ENCODE results near the gene AMOT.

Gene AMOT

GRCh38 chrX:112768563-112768962 is 72.1 kb downstream of the AMOT start:
- WGBS, 2 experiments (ENCODE audit: insufficient coverage in 2 of 2): 100% methylated on average over 1 of the region's 2 CpGs; no CpG with 5 or more reads in 1 of the 2 experiments
- Histone ChIP-seq H3K4me1 (ENCODE audit: control insufficient read depth, insufficient read depth, low read length, poor library complexity, severe bottlenecking) (no peaks in the 10 kb centered on the region), H3K36me3 (ENCODE audit: control insufficient read depth, insufficient read depth, low read length) (no peaks in the 10 kb centered on the region), H3K4me3 (ENCODE audit: extremely low read depth, insufficient read depth, low read length, poor library complexity, severe bottlenecking) (no peak overlapping the region), H3K27ac (ENCODE audit: low read depth, low read length, severe bottlenecking) (no peak overlapping the region), H3K9me3 (ENCODE audit: control insufficient read depth, low read length) (no peaks in the 10 kb centered on the region)

DNA sequence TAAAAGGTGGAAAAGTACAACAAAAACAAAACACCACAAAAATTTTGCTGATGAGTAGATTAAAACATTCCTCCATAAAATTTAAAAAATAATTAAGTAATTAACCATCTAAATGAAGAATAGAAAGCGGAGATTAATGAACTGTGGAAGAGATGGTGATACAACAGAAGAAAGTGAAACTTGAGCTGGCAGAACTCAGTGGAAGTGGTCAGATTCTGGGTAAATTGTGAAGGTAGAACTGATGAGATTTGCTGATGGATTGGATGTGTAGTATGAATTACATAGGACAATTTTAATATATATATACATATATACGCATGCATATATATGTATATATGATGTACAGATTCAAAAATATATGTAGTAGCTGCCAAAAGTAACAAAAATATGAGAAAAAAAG is 73.9 kb downstream of the AMOT start:
- WGBS, 2 experiments (ENCODE audit: insufficient coverage in 2 of 2): no CpG with 5 or more reads among the region's 2 CpGs
- no peak overlapping the region for H3K27ac ChIP-seq (ENCODE audit: low read depth, low read length, severe bottlenecking)
- no peaks in the 10 kb centered on the region for H3K36me3 ChIP-seq (ENCODE audit: control insufficient read depth, insufficient read depth, low read length)

DNA sequence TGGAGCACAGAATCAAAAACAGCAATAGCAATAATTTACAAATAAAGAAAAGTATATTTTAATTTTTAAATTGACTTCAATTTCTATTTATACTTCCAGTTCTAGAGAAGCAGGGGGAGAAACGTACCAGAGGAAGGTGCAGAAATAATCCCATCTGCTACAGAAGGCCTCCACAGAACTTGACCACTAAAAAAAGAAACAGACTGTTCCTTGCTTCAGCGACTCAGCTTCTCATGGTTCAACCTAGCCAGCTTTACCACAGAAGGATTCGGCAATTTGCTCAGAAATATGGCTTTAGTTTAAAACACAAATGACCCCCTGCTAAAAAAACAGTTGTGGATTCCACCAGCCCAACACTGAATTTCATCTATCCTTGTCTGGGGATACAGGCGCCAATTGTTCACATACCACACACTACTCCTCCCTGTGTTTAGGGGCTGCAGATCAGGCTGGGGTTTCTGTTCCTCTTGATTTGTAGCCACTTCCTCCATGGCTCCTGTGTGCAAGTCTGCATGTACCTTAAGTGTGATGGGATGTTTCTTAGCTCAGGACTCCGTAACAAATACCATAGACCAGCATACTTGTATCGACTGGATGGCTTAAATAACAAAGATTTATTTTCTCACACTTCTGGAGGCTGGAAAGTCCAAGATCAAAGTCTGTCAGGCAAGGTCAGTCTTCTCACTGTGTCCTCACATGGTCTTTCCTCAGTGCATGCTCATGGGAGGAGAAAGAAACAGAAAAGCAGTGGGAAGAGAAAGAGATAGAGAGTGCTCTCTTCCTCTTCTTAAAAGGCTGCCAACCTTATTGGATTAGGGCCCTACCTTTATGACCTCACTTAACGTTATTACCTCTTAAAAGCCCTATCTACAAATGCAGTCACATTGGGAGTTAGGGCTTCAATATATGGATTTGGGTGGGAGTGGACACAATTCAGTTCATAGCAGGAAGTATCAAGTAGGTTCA is 79.1 kb downstream of the AMOT start:
- Histone ChIP-seq H3K9me3 (ENCODE audit: control insufficient read depth, low read length) (no peaks in the 10 kb centered on the region), H3K4me3 (ENCODE audit: extremely low read depth, insufficient read depth, low read length, poor library complexity, severe bottlenecking) (no peak overlapping the region), H3K4me1 (ENCODE audit: control insufficient read depth, insufficient read depth, low read length, poor library complexity, severe bottlenecking) (no peaks in the 10 kb centered on the region), H3K36me3 (ENCODE audit: control insufficient read depth, insufficient read depth, low read length) (no peaks in the 10 kb centered on the region), H3K27ac (ENCODE audit: low read depth, low read length, severe bottlenecking) (no peak overlapping the region)
- 100% methylated on average over 1 of the region's 7 CpGs; no CpG with 5 or more reads in 1 of the 2 experiments for WGBS, 2 experiments (ENCODE audit: insufficient coverage in 2 of 2)

More for the DNA sequence above, 73.9 kb downstream of the AMOT start:
- H3K4me1 ChIP-seq (ENCODE audit: control insufficient read depth, insufficient read depth, low read length, poor library complexity, severe bottlenecking): no peaks in the 10 kb centered on the region
- no peak overlapping the region for H3K4me3 ChIP-seq (ENCODE audit: extremely low read depth, insufficient read depth, low read length, poor library complexity, severe bottlenecking)
- H3K9me3 ChIP-seq (ENCODE audit: control insufficient read depth, low read length): no peaks in the 10 kb centered on the region

- Histone ChIP-seq H3K36me3 (ENCODE audit: control insufficient read depth, insufficient read depth, low read length) (no peaks in the 10 kb centered on the region), H3K4me1 (ENCODE audit: control insufficient read depth, insufficient read depth, low read length, poor library complexity, severe bottlenecking) (no peaks in the 10 kb centered on the region), H3K4me3 (ENCODE audit: extremely low read depth, insufficient read depth, low read length, poor library complexity, severe bottlenecking) (no peak overlapping the region), H3K9me3 (ENCODE audit: control insufficient read depth, low read length) (no peaks in the 10 kb centered on the region), H3K27ac (ENCODE audit: low read depth, low read length, severe bottlenecking) (no peak overlapping the region)
- no CpG with 5 or more reads among the region's 2 CpGs for WGBS, 2 experiments (ENCODE audit: insufficient coverage in 2 of 2)
Observed at GRCh38 chrX:112760697-112761096, 79.9 kb downstream of the AMOT start.

- Histone ChIP-seq H3K36me3 (ENCODE audit: control insufficient read depth, insufficient read depth, low read length) (no peaks in the 10 kb centered on the region), H3K27ac (ENCODE audit: low read depth, low read length, severe bottlenecking) (no peak overlapping the region), H3K9me3 (ENCODE audit: control insufficient read depth, low read length) (no peaks in the 10 kb centered on the region), H3K4me3 (ENCODE audit: extremely low read depth, insufficient read depth, low read length, poor library complexity, severe bottlenecking) (no peak overlapping the region), H3K4me1 (ENCODE audit: control insufficient read depth, insufficient read depth, low read length, poor library complexity, severe bottlenecking) (no peaks in the 10 kb centered on the region)
- no CpG with 5 or more reads among the region's 2 CpGs for WGBS, 2 experiments (ENCODE audit: insufficient coverage in 2 of 2)
Observed at GRCh38 chrX:112759966-112760365, 80.7 kb downstream of the AMOT start.

DNA sequence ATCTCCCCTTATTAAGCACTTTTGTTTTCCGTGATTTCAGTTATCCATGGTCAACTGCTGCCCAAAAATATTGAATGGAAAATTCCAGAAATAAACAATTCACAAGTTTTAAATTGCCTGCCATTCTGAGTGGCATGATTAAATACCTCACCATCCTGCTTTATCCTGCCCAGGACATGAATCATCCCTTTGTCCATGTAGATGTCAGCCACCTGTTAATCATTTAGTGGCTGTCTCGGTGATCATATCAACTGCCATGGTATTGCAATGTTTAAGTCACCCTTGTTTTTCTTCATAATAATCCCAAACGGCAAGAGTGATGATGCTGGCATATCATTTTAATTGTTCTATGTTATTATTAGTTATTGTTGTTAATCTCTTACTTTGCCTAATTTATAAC is 81.1 kb downstream of the AMOT start:
- WGBS, 2 experiments (ENCODE audit: insufficient coverage in 2 of 2): no CpG with 5 or more reads among the region's 3 CpGs
- Histone ChIP-seq H3K4me3 (ENCODE audit: extremely low read depth, insufficient read depth, low read length, poor library complexity, severe bottlenecking) (no peak overlapping the region), H3K9me3 (ENCODE audit: control insufficient read depth, low read length) (no peaks in the 10 kb centered on the region), H3K4me1 (ENCODE audit: control insufficient read depth, insufficient read depth, low read length, poor library complexity, severe bottlenecking) (no peaks in the 10 kb centered on the region), H3K27ac (ENCODE audit: low read depth, low read length, severe bottlenecking) (no peak overlapping the region), H3K36me3 (ENCODE audit: control insufficient read depth, insufficient read depth, low read length) (no peaks in the 10 kb centered on the region)

DNA sequence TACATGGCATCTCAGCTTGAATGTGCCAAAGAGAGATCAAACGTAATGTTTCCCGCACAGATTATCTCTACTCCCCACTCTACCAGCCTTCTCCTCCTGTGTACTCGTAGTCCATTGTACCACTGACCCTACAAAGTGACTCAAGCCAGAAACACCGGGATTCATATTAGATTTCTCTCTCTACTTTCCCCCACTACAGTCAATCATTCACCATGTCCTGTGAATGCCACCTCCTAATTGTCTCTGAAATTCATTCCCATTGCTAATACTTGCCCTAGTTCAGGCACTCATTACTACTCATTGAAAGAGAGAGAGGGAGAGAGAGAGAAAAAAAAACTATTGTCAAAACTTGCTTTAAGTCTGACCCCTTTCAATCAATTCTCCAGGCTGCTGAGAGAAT is 82.7 kb downstream of the AMOT start:
- H3K4me1 ChIP-seq (ENCODE audit: control insufficient read depth, insufficient read depth, low read length, poor library complexity, severe bottlenecking): no peaks in the 10 kb centered on the region
- no peak overlapping the region for H3K4me3 ChIP-seq (ENCODE audit: extremely low read depth, insufficient read depth, low read length, poor library complexity, severe bottlenecking)
- 87 to 100% methylated on average over 1 to 4 of the region's 4 CpGs for WGBS, 2 experiments (ENCODE audit: insufficient coverage in 2 of 2)
- no peak overlapping the region for H3K27ac ChIP-seq (ENCODE audit: low read depth, low read length, severe bottlenecking)
- H3K9me3 ChIP-seq (ENCODE audit: control insufficient read depth, low read length): no peaks in the 10 kb centered on the region
- H3K36me3 ChIP-seq (ENCODE audit: control insufficient read depth, insufficient read depth, low read length): no peaks in the 10 kb centered on the region

DNA sequence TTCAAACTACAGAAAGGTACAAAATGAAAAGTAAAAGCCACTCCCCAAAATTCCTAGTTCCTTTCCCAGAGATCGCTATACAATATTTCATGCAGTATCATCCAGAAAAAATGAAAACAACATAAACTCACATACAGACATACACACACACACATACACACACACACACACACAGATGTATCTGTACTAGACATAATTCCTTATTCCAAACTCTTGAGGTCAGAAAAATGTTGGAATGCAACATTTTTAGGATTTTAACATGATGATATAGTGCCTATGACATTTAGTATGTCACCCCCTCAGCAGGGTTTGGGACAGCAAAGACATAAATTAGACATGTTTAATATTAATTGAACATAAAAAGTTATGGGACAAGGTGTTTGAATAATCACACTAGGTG is 87.5 kb downstream of the AMOT start:
- 100% methylated on average over 1 of the region's 1 CpG; no CpG with 5 or more reads in 1 of the 2 experiments for WGBS, 2 experiments (ENCODE audit: insufficient coverage in 2 of 2)

GRCh38 chrX:112751076-112751475 is 89.6 kb downstream of the AMOT start:
- Histone ChIP-seq H3K4me3 (ENCODE audit: extremely low read depth, insufficient read depth, low read length, poor library complexity, severe bottlenecking) (no peak overlapping the region), H3K9me3 (ENCODE audit: control insufficient read depth, low read length) (no peaks in the 10 kb centered on the region), H3K27ac (ENCODE audit: low read depth, low read length, severe bottlenecking) (no peak overlapping the region), H3K36me3 (ENCODE audit: control insufficient read depth, insufficient read depth, low read length) (no peaks in the 10 kb centered on the region), H3K4me1 (ENCODE audit: control insufficient read depth, insufficient read depth, low read length, poor library complexity, severe bottlenecking) (no peaks in the 10 kb centered on the region)
- WGBS, 2 experiments (ENCODE audit: insufficient coverage in 2 of 2): no CpG with 5 or more reads among the region's 2 CpGs

More for the DNA sequence above, 87.5 kb downstream of the AMOT start:
- Histone ChIP-seq H3K27ac (ENCODE audit: low read depth, low read length, severe bottlenecking) (no peak overlapping the region), H3K4me3 (ENCODE audit: extremely low read depth, insufficient read depth, low read length, poor library complexity, severe bottlenecking) (no peak overlapping the region), H3K4me1 (ENCODE audit: control insufficient read depth, insufficient read depth, low read length, poor library complexity, severe bottlenecking) (no peaks in the 10 kb centered on the region), H3K9me3 (ENCODE audit: control insufficient read depth, low read length) (no peaks in the 10 kb centered on the region), H3K36me3 (ENCODE audit: control insufficient read depth, insufficient read depth, low read length) (no peaks in the 10 kb centered on the region)

GRCh38 chrX:112746812-112747595 is 93.6 kb downstream of the AMOT start:
- H3K9me3 ChIP-seq (ENCODE audit: control insufficient read depth, low read length): no peaks in the 10 kb centered on the region
- no peaks in the 10 kb centered on the region for H3K36me3 ChIP-seq (ENCODE audit: control insufficient read depth, insufficient read depth, low read length)
- H3K27ac ChIP-seq (ENCODE audit: low read depth, low read length, severe bottlenecking): peak overlapping the region; percentile 5
- H3K4me3 ChIP-seq (ENCODE audit: extremely low read depth, insufficient read depth, low read length, poor library complexity, severe bottlenecking): no peak overlapping the region
- WGBS, 2 experiments (ENCODE audit: insufficient coverage in 2 of 2): 71% methylated on average over 1 of the region's 4 CpGs; no CpG with 5 or more reads in 1 of the 2 experiments
- peaks cover 4% of the 10 kb centered on the region for H3K4me1 ChIP-seq (ENCODE audit: control insufficient read depth, insufficient read depth, low read length, poor library complexity, severe bottlenecking)
